SK-N-MC (cell line): ENCODE measurements around the gene GOLGB1.

Source experiments
- EZH2 ChIP-seq: fragments of 200-600 bp; sonication (generic); IDR thresholded peaks from one replicate; pipeline ENCODE4 v1.6.1; 2017; ENCODE audit warnings: antibody characterized with exemption
- FOXP2 ChIP-seq: optimal IDR thresholded peaks from 2 replicates; pipeline ENCODE3; 2011; ENCODE audit warnings: mild to moderate bottlenecking, moderate library complexity; ENCODE audit not compliant: insufficient read depth; ENCODE audit errors: extremely low read length, control extremely low read depth
- POLR2AphosphoS5 ChIP-seq: IDR thresholded peaks from 2 replicates; pipeline ENCODE4 v1.6.1; 2012; ENCODE audit warnings: mild to moderate bottlenecking, low read depth, low read length, borderline replicate concordance

DNA sequence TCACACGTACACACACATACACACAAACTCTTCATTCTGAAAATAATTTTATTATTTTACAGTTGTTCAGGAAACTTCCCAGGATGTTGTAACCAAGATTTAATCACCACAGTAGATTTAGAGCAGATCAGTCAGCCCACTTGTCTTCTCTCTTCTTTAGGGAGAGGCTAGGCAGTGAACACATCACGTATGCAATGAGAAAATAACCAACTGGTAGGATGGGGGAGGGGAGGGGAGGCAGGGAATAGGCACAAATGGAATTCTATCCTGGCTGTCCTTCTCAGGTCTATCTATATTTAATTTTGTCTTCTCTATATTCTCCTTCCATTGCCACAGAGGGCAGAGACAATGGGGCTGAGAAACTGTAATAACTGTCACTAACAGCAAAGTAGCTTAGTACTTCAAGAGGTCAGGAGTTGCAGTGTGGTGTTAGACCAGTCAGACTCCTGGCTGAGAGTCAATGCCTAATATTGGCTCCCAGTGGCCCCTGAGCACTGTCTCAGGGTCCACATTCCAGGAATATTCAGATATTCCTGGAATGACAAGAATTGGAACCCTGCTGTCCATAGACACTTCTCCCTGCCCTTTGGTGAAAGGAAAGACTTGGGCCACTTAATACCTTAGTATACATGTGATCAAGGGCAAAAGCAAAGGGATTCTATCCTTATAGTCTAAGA lies 86.2 kb downstream of the GOLGB1 start:
- TF ChIP-seq POLR2AphosphoS5 = no peak
- TF ChIP-seq EZH2 = no peak
- TF ChIP-seq FOXP2 = no peak
